ENCODE results near the gene FBXL13. TPM values are rescaled to one million over a fixed set of nuclear protein-coding genes. Genes with fewer than 3 reads are reported as not detected.

Gene FBXL13
- total and polyA plus RNA-seq, 2 experiments from 2014 or later: 1.2 to 2.5 TPM

GRCh38 chr7:102821994-102822747 is 252.4 kb downstream of the FBXL13 start:
- H3K79me2 ChIP-seq (replicated peaks; ENCODE audit: insufficient read depth): no peaks in the 10 kb centered on the region
- Mint-ChIP-seq H3K9me3 (no peaks in the 10 kb centered on the region), H3K27me3 (ENCODE audit: insufficient read depth, low read depth, poor library complexity) (no peaks in the 10 kb centered on the region), H3K4me1 (no peaks in the 10 kb centered on the region), H3K4me3 (no peak overlapping the region), H3K27ac (no peak overlapping the region), H3K36me3 (ENCODE audit: low read depth) (peaks cover 2% of the 10 kb centered on the region; the same call in 2 of the 3 replicates)
- H3K27ac ChIP-seq (ENCODE audit: low read depth): no peak overlapping the region
- TF ChIP-seq ZNF462 (CRISPR knock-in tag; IDR thresholded peaks at IDR 0.05) (no peak), EZH2phosphoT487 (IDR thresholded peaks at IDR 0.05; ENCODE audit: unreplicated experiment) (no peak), POLR2AphosphoS5 (IDR thresholded peaks at IDR 0.05; ENCODE audit: low read depth) (no peak), REST (IDR thresholded peaks at IDR 0.05; ENCODE audit: unreplicated experiment) (no peak), ETS1 (IDR thresholded peaks at IDR 0.05) (no peak), STAT1 (IDR thresholded peaks at IDR 0.05; ENCODE audit: unreplicated experiment) (no peak), NANOG (IDR thresholded peaks at IDR 0.05; ENCODE audit: borderline replicate concordance) (no peak), ZNF114 (CRISPR knock-in tag; IDR thresholded peaks at IDR 0.05) (no peak), CREB1 (CRISPR knock-in tag; IDR thresholded peaks at IDR 0.05; ENCODE audit: low read depth) (no peak), ZNF331 (CRISPR knock-in tag; IDR thresholded peaks at IDR 0.05; ENCODE audit: low read depth) (no peak), EZH2 (IDR thresholded peaks at IDR 0.05; ENCODE audit: low read depth, unreplicated experiment) (no peak), CTCF (conservative IDR thresholded peaks at IDR 0.05; ENCODE audit: low read depth in 2 of 2) (no peak), JUNB (IDR thresholded peaks at IDR 0.05; ENCODE audit: unreplicated experiment) (no peak)
- H3F3A ChIP-seq (replicated peaks; ENCODE audit: low read depth): no peaks in the 10 kb centered on the region
- no peak overlapping the region for H2AFZ ChIP-seq
- H4K20me1 ChIP-seq (replicated peaks; ENCODE audit: insufficient read depth): no peaks in the 10 kb centered on the region
- DNase-seq (ENCODE audit: low spot score) (no peak), ATAC-seq (no peak)
- H3K9me2 ChIP-seq (ENCODE audit: insufficient read depth): no peaks in the 10 kb centered on the region; the same call in 1 of the 2 replicates
- no peaks in the 10 kb centered on the region for H3K36me3 ChIP-seq (ENCODE audit: insufficient read depth)
- no peaks in the 10 kb centered on the region for H3K4me1 ChIP-seq (ENCODE audit: insufficient read depth)
- no peak overlapping the region for H3K4me2 ChIP-seq
- no peak overlapping the region for H3K4me3 ChIP-seq
- no peaks in the 10 kb centered on the region for H3K27me3 ChIP-seq (ENCODE audit: insufficient read depth)

All from GM23338 (cell line).